Fibroblast of mammary gland (primary cell): ENCODE results near the gene ACP2.

ENCODE experiments used
- DNase-seq: peaks from one replicate; pipeline ENCODE4 v3.0.0-alpha.2; 2010; ENCODE audit warnings: low read depth
- H3K4me3 ChIP-seq: 2 replicates; pipeline ENCODE4 v1.5.1; 2011; ENCODE audit warnings: low read depth, mild to moderate bottlenecking, low read length, moderate library complexity; ENCODE audit not compliant: control insufficient read depth
- TF ChIP-seq, protein P1 (sequence below): conservative IDR thresholded peaks from 2 replicates; pipeline ENCODE4 v1.5.1; 2011; ENCODE audit warnings: low read depth, low read length, inconsistent platforms; ENCODE audit not compliant: control insufficient read depth, insufficient read depth

Gene ACP2

DNA sequence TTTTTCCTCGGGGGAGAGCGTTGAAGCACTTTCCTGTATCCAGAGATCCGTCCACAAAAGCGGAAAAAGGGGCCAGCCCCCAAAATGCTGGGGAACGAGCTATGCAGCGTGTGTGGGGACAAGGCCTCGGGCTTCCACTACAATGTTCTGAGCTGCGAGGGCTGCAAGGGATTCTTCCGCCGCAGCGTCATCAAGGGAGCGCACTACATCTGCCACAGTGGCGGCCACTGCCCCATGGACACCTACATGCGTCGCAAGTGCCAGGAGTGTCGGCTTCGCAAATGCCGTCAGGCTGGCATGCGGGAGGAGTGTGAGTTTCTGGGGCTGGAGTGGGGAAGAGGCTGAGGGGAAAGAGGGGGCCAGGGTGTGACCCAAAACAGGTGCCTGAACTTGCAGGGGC is 11.8 kb upstream of the ACP2 start:
- TF ChIP-seq, protein P1, sequence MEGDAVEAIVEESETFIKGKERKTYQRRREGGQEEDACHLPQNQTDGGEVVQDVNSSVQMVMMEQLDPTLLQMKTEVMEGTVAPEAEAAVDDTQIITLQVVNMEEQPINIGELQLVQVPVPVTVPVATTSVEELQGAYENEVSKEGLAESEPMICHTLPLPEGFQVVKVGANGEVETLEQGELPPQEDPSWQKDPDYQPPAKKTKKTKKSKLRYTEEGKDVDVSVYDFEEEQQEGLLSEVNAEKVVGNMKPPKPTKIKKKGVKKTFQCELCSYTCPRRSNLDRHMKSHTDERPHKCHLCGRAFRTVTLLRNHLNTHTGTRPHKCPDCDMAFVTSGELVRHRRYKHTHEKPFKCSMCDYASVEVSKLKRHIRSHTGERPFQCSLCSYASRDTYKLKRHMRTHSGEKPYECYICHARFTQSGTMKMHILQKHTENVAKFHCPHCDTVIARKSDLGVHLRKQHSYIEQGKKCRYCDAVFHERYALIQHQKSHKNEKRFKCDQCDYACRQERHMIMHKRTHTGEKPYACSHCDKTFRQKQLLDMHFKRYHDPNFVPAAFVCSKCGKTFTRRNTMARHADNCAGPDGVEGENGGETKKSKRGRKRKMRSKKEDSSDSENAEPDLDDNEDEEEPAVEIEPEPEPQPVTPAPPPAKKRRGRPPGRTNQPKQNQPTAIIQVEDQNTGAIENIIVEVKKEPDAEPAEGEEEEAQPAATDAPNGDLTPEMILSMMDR: no peak
- no peak for DNase-seq
- no peak overlapping the region for H3K4me3 ChIP-seq

DNA sequence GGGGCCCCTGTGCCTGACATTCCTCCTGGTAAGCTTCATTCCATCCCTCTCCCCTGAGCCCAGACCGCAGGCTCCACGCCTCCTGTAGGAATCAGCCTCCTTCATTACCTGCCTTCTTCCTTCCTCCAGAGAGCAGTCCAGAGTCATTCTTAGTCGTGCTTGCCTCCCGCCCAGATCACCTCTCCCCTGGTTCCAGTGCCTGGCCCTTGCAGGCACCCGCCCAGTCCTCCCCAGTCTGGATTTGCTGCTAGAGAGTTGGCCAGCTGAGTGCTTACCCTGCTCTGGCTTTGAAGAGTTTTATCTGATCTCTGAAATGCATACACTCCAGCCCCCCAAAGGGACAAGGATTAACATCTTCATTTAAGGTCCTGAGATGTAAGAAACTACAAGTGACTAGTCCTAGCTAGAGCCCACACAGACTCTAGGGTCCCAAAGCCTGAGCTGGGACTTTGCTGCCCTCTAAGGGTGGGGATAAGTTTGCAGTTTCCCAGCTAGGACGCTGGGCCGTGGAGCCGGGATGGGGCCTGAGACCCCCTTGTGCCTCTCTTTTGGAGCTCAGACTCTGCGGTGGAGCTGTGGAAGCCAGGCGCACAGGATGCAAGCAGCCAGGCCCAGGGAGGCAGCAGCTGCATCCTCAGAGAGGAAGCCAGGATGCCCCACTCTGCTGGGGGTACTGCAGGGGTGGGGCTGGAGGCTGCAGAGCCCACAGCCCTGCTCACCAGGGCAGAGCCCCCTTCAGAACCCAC is 10.8 kb upstream of the ACP2 start:
- TF ChIP-seq, protein P1: peak; percentile 72
- H3K4me3 ChIP-seq: no peak overlapping the region
- peak; percentile 53 for DNase-seq

DNA sequence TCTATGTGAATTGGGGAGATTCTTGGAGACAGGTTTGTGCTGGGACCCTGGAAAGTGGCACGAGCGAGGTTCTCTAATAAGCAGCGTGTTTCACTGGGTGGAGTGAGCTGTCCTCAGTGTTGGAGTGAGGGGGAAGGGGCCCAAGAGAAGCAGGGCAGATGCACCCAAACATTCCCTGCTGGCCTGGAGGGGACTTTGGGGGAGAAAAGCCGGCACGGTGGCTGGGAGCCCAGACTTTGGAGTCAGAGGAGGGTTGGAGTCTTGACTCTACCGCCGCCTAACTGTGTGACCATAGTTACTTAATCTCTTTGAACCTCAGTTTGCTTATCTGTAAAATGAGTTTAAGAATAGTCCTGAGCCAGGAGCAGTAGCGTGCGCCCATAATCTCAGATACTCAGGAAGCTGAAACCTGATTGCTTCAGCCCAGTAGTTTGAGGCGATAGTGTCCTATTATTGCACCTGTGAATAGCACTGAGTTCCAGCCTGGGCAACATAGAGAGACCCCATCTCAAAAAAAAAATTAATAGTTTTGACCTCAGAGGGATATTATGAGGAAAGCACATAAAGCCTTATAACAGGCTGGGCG is 9.8 kb upstream of the ACP2 start:
- H3K4me3 ChIP-seq: peak overlapping the region; percentile 53
- DNase-seq: no peak
- TF ChIP-seq, protein P1: no peak

DNA sequence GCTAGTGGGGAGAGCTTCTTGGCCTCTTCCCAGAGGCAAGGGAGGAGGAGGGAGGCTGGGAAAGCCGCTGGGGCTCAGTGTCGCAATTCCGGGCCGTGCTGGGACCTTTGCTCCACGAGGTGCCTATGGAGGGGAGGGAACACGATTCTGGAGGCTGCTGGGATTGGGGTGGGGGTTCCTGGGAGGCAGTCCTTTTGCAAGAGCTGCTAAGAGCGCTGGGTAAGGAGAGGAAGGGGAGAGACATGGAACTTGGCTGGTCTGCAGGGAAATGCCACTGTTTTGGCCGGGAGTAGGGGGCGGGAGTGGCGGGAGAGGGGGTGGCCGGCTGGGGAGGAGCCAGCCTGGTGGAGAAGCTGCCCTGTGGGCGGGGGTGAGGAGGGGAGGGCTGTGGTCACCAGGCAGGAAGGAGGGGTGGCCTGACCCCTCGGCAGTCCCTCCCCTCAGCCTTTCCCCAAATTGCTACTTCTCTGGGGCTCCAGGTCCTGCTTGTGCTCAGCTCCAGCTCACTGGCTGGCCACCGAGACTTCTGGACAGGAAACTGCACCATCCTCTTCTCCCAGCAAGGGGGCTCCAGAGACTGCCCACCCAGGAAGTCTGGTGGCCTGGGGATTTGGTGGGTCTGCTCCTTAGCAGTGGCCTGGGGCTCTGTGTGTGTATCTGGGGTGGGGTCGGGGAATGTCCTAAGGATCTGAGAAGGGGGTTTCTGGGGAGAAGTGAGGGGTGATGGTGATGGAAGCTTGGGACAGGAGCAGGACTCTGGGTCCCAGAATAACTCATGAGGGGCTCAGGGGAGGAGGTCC is 9.1 kb upstream of the ACP2 start, which contains the start of gene NR1H3:
NR1H3 (plus strand) TSS at position 480 of the 800 bp plus-strand sequence. CDS start 1,221 bp downstream, outside the sequence.
- DNase-seq: peak; percentile 82
- peak within 1 kb of the TSS; percentile 53 for H3K4me3 ChIP-seq
- TF ChIP-seq, protein P1: peak; percentile 65

DNA sequence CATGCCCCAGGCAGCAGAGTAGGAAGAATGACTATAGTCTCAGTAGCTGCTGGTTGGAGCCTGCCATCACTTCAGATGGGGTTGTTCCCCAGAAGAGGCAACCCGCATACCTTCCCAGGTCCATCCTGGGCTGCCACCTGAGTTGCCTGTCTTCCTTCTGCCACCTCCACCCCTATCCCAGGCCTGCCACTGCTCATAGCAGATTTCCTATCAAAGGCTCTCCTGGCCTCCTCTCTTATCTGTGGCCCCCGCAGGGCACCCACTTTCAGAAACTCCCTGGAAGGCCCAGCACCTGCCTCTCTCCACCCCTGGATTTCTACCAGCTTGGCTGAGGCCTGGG is 8.5 kb upstream of the ACP2 start:
- TF ChIP-seq, protein P1: no peak
- no peak overlapping the region for H3K4me3 ChIP-seq

DNA sequence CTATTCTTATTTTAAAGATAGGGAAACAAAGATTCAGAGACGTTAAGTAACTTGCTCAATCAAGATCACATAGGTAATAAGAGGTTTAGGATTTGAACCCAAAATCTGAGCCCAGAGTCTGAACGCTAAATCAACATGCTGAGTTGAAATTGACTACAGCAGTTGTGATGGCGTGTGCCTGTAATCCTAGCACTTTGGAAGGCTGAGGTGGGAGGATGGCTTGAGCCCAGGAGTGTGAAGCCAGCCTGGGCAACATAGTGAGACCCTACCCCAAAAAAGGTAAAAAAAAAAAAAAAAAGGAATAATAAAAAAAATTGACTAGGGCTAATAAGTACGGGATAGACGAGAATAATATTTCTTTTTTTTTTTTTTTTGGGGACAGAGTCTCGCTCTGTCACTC is 7.8 kb upstream of the ACP2 start:
- no peak overlapping the region for H3K4me3 ChIP-seq
- no peak for DNase-seq
- TF ChIP-seq, protein P1: no peak

More for the DNA sequence above, 8.5 kb upstream of the ACP2 start:
- no peak for DNase-seq
